ENCODE measurements around the gene HOXD13. TPM values are rescaled to one million over a fixed set of nuclear protein-coding genes. Genes with fewer than 3 reads are reported as not detected.
A peak's percentile ranks its signal among the peaks of the same experiment; 100 is the strongest.

HOXD13 gene
- total and polyA plus RNA-seq, 2 of the 8 experiments (the other 6 are each of a cell fraction or from before 2014, with no cell fraction given), result not detected

DNA sequence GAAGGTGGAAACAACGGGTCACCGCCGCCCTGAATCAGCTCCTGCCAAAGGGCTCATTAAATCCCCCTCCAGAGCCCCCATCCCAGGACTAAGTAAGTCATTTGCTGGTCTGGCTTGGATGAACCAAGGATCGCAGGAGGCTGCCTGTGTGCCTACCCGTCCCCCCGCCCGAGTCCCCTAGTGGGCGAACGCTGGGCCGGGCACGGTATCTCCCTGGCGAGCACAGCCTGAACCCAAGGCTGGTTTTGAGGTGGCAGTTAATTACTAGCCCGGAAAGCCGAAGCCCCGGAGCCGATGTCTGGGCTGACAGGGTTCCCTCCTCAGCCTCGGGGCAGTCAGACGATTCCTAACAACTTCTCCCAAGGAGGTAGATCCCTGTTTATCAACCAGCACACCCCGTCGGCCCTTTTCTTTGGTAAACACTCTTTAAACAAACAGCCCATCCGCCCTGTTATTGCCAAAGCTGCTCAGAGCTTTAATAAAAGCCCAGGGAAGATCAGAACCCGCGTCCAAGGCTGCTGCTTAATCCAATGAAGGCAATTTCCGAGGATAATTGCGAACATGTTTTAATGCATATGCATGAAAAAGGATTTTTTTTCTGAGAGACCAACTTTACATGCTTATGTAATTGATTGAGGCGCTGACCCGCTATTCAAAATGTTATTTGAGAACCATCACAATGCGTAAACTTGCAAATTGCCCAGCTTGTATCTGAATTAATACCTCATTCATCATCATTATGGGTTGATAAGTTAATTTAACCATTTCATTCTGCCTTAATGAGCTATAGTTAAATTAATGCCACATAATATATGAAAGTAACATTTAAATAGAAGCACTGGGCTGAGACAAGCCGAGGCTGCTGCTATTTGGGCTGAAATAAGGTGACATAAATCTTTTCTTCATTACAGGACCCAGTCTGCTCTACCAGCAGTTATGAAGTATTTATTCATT is 19.3 kb upstream of the HOXD13 start:
- ChIA-PET CTCF (ENCODE audit: partially characterized antibody) (interaction anchor here (0.5 to 3.7 kb wide), 7 partner anchors 9 to 512 kb away, joined by 3 to 26 read pairs (median 5); no protein-coding TSS in a partner anchor), POLR2A (ENCODE audit: partially characterized antibody) (no interaction called here)
- Histone ChIP-seq H4K8ac (ENCODE audit: extremely low read depth, insufficient read depth, low read length) (no peak overlapping the region), H3K23me2 (ENCODE audit: low read depth, low read length) (no peaks in the 10 kb centered on the region), H2AFZ (ENCODE audit: low read length) (no peak overlapping the region), H3K14ac (ENCODE audit: insufficient read length) (no peak overlapping the region), H3K36me3 (ENCODE audit: control insufficient read depth in 2 of 4, insufficient read depth in 4 of 4, low read length in 3 of 4) (peaks cover 0 to 4% (median 0%) of the 10 kb centered on the region in 4 experiments; a peak in 1 of 8 replicates), H3K18ac (ENCODE audit: extremely low read depth, low read length) (no peak overlapping the region), H3K27me3 (replicated peaks in 1 of 4; ENCODE audit: control insufficient read depth in 3 of 4, extremely low read depth in 1 of 4, insufficient read depth in 3 of 4, low read length in 3 of 4) (peaks cover 90 to 100% (median 96%) of the 10 kb centered on the region in 4 experiments), H3K9me3 (ENCODE audit: insufficient read depth in 2 of 2, low read depth in 1 of 2, low read length in 1 of 2) (no peaks in the 10 kb centered on the region), H2BK120ac (replicated peaks; ENCODE audit: low read depth, low read length) (no peak overlapping the region), H3K4me3 (ENCODE audit: extremely low read depth in 1 of 4, insufficient read depth in 2 of 4, low read depth in 3 of 4, low read length in 4 of 4) (no peak overlapping the region), H3K27ac (ENCODE audit: low read depth, low read length) (no peak overlapping the region), H3K23ac (ENCODE audit: insufficient read length) (no peak overlapping the region), H2BK5ac (ENCODE audit: low read depth, low read length) (no peak overlapping the region), H3K9ac (replicated peaks in 1 of 4; ENCODE audit: extremely low read depth in 1 of 4, low read depth in 3 of 4, low read length in 3 of 4) (no peak overlapping the region), H4K5ac (ENCODE audit: insufficient read length, low read depth, low read length) (no peak overlapping the region), H3K4ac (replicated peaks; ENCODE audit: insufficient read length, low read depth, low read length) (no peak overlapping the region), H3K79me2 (ENCODE audit: control insufficient read depth in 1 of 2, insufficient read depth in 2 of 2, low read length in 2 of 2) (no peaks in the 10 kb centered on the region), H2BK20ac (ENCODE audit: low read length) (no peak overlapping the region), H2AK5ac (ENCODE audit: low read depth, low read length) (no peak overlapping the region), H3K79me1 (ENCODE audit: low read depth, low read length) (no peaks in the 10 kb centered on the region), H2BK12ac (ENCODE audit: low read depth, low read length) (no peak overlapping the region), H3K4me2 (ENCODE audit: insufficient read depth in 1 of 2, low read depth in 2 of 2, low read length in 2 of 2) (no peak overlapping the region; a peak in 1 of 4 replicates), H3K56ac (replicated peaks; ENCODE audit: insufficient read length, low read depth, low read length) (no peak overlapping the region), H3K4me1 (replicated peaks in 1 of 4; ENCODE audit: control insufficient read depth in 3 of 4, insufficient read depth in 4 of 4, low read length in 3 of 4) (peaks cover 3 to 9% (median 6%) of the 10 kb centered on the region in 4 experiments; a peak in 5 of 7 replicates), H2BK15ac (ENCODE audit: low read length) (no peak overlapping the region), H4K91ac (replicated peaks; ENCODE audit: insufficient read length, low read length) (no peak overlapping the region), H4K20me1 (replicated peaks in 1 of 2; ENCODE audit: control insufficient read depth in 1 of 2, insufficient read depth in 2 of 2, low read length in 2 of 2) (peaks cover 16 to 17% of the 10 kb centered on the region in 2 experiments)
- DNase-seq (ENCODE audit: low read depth in 1 of 2, low spot score in 2 of 2) (peak in 1 of 2 experiments; percentile 57), FAIRE-seq (no peak)
- WGBS, 2 experiments (ENCODE audit: extremely low coverage in 1 of 2, insufficient coverage in 1 of 2, insufficient read length in 1 of 2, insufficient replicate concordance in 2 of 2, low coverage in 1 of 2, low lambda C conversion rate in 2 of 2, missing lambda C conversion rate in 1 of 2), result 13% methylated on average over 26 of the region's 29 CpGs; no CpG with 5 or more reads in 1 of the 2 experiments
- no peak for TF ChIP-seq KDM1A (IDR thresholded peaks at IDR 0.05; ENCODE audit: borderline replicate concordance, low read length)
- peak; percentile 92 for TF ChIP-seq TBP (IDR thresholded peaks at IDR 0.05; ENCODE audit: low read depth, low read length)
- no peak for TF ChIP-seq JUN (IDR thresholded peaks at IDR 0.05; ENCODE audit: low read depth, low read length)
- TF ChIP-seq SUZ12 (IDR thresholded peaks at IDR 0.05; ENCODE audit: low read length), result peak; percentile 82
- TF ChIP-seq, protein P1, sequence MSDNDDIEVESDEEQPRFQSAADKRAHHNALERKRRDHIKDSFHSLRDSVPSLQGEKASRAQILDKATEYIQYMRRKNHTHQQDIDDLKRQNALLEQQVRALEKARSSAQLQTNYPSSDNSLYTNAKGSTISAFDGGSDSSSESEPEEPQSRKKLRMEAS (IDR thresholded peaks at IDR 0.05), result no peak
- no peak for TF ChIP-seq BACH1 (IDR thresholded peaks at IDR 0.05; ENCODE audit: low read length)
- no peak for TF ChIP-seq PHF8 (conservative IDR thresholded peaks at IDR 0.05; ENCODE audit: low read depth, low read length)
- TF ChIP-seq TAF7 (optimal IDR thresholded peaks at IDR 0.05; ENCODE audit: borderline replicate concordance, low read depth, low read length), result no peak
- TF ChIP-seq SIN3A (conservative IDR thresholded peaks at IDR 0.05 in 1 of 2, IDR thresholded peaks at IDR 0.05 in 1 of 2; ENCODE audit: low read depth in 1 of 2, low read length in 2 of 2), result no peak
- TF ChIP-seq FOSL1 (IDR thresholded peaks at IDR 0.05; ENCODE audit: insufficient read depth, low read depth, low read length), result no peak

All from H1 (cell line).